HCT116 (cell line): ENCODE results near the gene CEP41.

Experiments used
- CEBPB ChIP-seq: IDR thresholded peaks from 2 replicates; pipeline ENCODE4 v1.6.1; 2012; ENCODE audit warnings: low read depth
- EZH2 ChIP-seq: fragments of 200-600 bp; sonication (generic); IDR thresholded peaks from 2 replicates; pipeline ENCODE4 v1.6.1; 2017; ENCODE audit warnings: antibody characterized with exemption, mixed run types
- EZH2phosphoT487 ChIP-seq: fragments of 200-600 bp; IDR thresholded peaks from 2 replicates; pipeline ENCODE4 v1.6.1; 2018; ENCODE audit warnings: antibody characterized with exemption, borderline replicate concordance
- JUND ChIP-seq: IDR thresholded peaks from 2 replicates; pipeline ENCODE4 v1.6.1; 2012
- POLR2A ChIP-seq: IDR thresholded peaks from 2 replicates; pipeline ENCODE4 v1.7.0; 2011; ENCODE audit warnings: borderline replicate concordance; ENCODE audit not compliant: insufficient read depth, insufficient read length; ENCODE audit errors: extremely low read depth
- TF ChIP-seq, protein P1 (sequence below), 3 experiments: fragments of 200-600 bp in 1 of 3; sonication (generic) in 1 of 3; IDR thresholded peaks in 2 of 3; conservative IDR thresholded peaks in 1 of 3; 2 replicates each; pipeline ENCODE4 v1.5.1; 2012 to 2017; ENCODE audit warnings: low read depth in 2 of 3, low read length in 2 of 3, antibody characterized with exemption in 1 of 3, borderline replicate concordance in 1 of 3, control low read depth in 1 of 3, mild to moderate bottlenecking in 1 of 3, mixed read lengths in 1 of 3, mixed run types in 1 of 3, moderate library complexity in 1 of 3; ENCODE audit not compliant: insufficient read depth in 1 of 3
- TF ChIP-seq, protein P2 (sequence below): IDR thresholded peaks from 2 replicates; pipeline ENCODE4 v1.6.1; 2012; ENCODE audit warnings: low read depth

DNA sequence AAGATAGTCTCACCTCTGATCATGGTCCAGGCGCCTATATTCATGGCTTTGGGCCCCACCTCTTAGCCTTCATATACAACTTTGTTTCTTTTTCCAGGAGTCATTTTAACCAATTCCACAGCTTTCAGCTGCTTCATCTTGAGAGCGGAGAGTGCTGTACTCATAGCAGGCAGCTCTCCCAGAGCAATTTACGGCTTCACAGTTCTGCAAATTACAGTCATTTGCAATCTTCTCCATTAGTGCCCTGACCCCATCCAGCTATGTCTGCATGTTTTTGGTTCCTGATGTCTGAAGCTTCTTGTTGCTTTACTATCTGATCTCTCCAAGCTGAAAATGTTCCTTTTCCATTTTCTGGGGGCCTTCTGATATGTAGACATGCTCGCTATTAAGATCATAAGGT, 33.1 kb upstream of the CEP41 start:
- TF ChIP-seq, protein P1, sequence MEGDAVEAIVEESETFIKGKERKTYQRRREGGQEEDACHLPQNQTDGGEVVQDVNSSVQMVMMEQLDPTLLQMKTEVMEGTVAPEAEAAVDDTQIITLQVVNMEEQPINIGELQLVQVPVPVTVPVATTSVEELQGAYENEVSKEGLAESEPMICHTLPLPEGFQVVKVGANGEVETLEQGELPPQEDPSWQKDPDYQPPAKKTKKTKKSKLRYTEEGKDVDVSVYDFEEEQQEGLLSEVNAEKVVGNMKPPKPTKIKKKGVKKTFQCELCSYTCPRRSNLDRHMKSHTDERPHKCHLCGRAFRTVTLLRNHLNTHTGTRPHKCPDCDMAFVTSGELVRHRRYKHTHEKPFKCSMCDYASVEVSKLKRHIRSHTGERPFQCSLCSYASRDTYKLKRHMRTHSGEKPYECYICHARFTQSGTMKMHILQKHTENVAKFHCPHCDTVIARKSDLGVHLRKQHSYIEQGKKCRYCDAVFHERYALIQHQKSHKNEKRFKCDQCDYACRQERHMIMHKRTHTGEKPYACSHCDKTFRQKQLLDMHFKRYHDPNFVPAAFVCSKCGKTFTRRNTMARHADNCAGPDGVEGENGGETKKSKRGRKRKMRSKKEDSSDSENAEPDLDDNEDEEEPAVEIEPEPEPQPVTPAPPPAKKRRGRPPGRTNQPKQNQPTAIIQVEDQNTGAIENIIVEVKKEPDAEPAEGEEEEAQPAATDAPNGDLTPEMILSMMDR (IDR thresholded peaks at IDR 0.05 in 2 of 3, conservative IDR thresholded peaks at IDR 0.05 in 1 of 3; ENCODE audit: borderline replicate concordance in 1 of 3, insufficient read depth in 1 of 3, low read depth in 2 of 3, low read length in 2 of 3), result no peak
- TF ChIP-seq EZH2, result no peak
- TF ChIP-seq POLR2A, result no peak
- no peak for TF ChIP-seq EZH2phosphoT487
- TF ChIP-seq, protein P2, sequence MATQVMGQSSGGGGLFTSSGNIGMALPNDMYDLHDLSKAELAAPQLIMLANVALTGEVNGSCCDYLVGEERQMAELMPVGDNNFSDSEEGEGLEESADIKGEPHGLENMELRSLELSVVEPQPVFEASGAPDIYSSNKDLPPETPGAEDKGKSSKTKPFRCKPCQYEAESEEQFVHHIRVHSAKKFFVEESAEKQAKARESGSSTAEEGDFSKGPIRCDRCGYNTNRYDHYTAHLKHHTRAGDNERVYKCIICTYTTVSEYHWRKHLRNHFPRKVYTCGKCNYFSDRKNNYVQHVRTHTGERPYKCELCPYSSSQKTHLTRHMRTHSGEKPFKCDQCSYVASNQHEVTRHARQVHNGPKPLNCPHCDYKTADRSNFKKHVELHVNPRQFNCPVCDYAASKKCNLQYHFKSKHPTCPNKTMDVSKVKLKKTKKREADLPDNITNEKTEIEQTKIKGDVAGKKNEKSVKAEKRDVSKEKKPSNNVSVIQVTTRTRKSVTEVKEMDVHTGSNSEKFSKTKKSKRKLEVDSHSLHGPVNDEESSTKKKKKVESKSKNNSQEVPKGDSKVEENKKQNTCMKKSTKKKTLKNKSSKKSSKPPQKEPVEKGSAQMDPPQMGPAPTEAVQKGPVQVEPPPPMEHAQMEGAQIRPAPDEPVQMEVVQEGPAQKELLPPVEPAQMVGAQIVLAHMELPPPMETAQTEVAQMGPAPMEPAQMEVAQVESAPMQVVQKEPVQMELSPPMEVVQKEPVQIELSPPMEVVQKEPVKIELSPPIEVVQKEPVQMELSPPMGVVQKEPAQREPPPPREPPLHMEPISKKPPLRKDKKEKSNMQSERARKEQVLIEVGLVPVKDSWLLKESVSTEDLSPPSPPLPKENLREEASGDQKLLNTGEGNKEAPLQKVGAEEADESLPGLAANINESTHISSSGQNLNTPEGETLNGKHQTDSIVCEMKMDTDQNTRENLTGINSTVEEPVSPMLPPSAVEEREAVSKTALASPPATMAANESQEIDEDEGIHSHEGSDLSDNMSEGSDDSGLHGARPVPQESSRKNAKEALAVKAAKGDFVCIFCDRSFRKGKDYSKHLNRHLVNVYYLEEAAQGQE, result no peak
- TF ChIP-seq JUND, result no peak
- TF ChIP-seq CEBPB, result no peak
